Measurements from ENCODE around the gene MTERF4.

Gene MTERF4

GRCh38 chr2:241064802-241065354 lies 37.2 kb downstream of the MTERF4 start:
- Histone ChIP-seq H3K9me2 (replicated peaks; ENCODE audit: low read depth, low read length) (no peaks in the 10 kb centered on the region), H3K9ac (ENCODE audit: low read depth, low read length, poor library complexity, severe bottlenecking) (no peak overlapping the region), H3F3A (ENCODE audit: low read depth) (no peaks in the 10 kb centered on the region), H3K79me2 (ENCODE audit: insufficient read depth, low read length) (no peaks in the 10 kb centered on the region), H4K20me1 (ENCODE audit: insufficient read depth, low read length, poor library complexity, severe bottlenecking) (no peaks in the 10 kb centered on the region), H3K4me2 (ENCODE audit: low read depth, low read length, poor library complexity, severe bottlenecking) (no peak overlapping the region), H3K27me3 (ENCODE audit: insufficient read depth, low read length, poor library complexity, severe bottlenecking) (no peaks in the 10 kb centered on the region), H2AFZ (ENCODE audit: low read length) (no peak overlapping the region), H3K36me3 (ENCODE audit: insufficient read depth, low read length) (no peaks in the 10 kb centered on the region), H3K9me3 (ENCODE audit: insufficient read depth, low read depth, low read length) (no peaks in the 10 kb centered on the region), H3K4me1 (ENCODE audit: insufficient read depth, low read length, poor library complexity, severe bottlenecking) (no peaks in the 10 kb centered on the region), H3K4me3 (ENCODE audit: low read length, poor library complexity, severe bottlenecking) (no peak overlapping the region)
- TF ChIP-seq EZH2phosphoT487 (IDR thresholded peaks at IDR 0.05; ENCODE audit: borderline replicate concordance) (no peak), CTCF (conservative IDR thresholded peaks at IDR 0.05; ENCODE audit: low read length) (no peak)

GRCh38 chr2:241064008-241064801 lies 37.9 kb downstream of the MTERF4 start:
- no peaks in the 10 kb centered on the region for H3F3A ChIP-seq (ENCODE audit: low read depth)
- no peaks in the 10 kb centered on the region for H3K4me1 ChIP-seq (ENCODE audit: insufficient read depth, low read length, poor library complexity, severe bottlenecking)
- H3K36me3 ChIP-seq (ENCODE audit: insufficient read depth, low read length): no peaks in the 10 kb centered on the region
- H3K79me2 ChIP-seq (ENCODE audit: insufficient read depth, low read length): no peaks in the 10 kb centered on the region
- TF ChIP-seq EZH2phosphoT487 (IDR thresholded peaks at IDR 0.05; ENCODE audit: borderline replicate concordance) (no peak), CTCF (conservative IDR thresholded peaks at IDR 0.05; ENCODE audit: low read length) (no peak)
- H3K9me3 ChIP-seq (ENCODE audit: insufficient read depth, low read depth, low read length): no peaks in the 10 kb centered on the region
- no peaks in the 10 kb centered on the region for H3K9me2 ChIP-seq (replicated peaks; ENCODE audit: low read depth, low read length)
- H3K27me3 ChIP-seq (ENCODE audit: insufficient read depth, low read length, poor library complexity, severe bottlenecking): no peaks in the 10 kb centered on the region
- no peak overlapping the region for H3K9ac ChIP-seq (ENCODE audit: low read depth, low read length, poor library complexity, severe bottlenecking)
- H3K4me2 ChIP-seq (ENCODE audit: low read depth, low read length, poor library complexity, severe bottlenecking): no peak overlapping the region
- no peaks in the 10 kb centered on the region for H4K20me1 ChIP-seq (ENCODE audit: insufficient read depth, low read length, poor library complexity, severe bottlenecking)
- no peak overlapping the region for H3K4me3 ChIP-seq (ENCODE audit: low read length, poor library complexity, severe bottlenecking)
- H2AFZ ChIP-seq (ENCODE audit: low read length): no peak overlapping the region

GRCh38 chr2:241063587-241063986 lies 38.5 kb downstream of the MTERF4 start:
- Histone ChIP-seq H2AFZ (ENCODE audit: low read length) (no peak overlapping the region), H3K4me2 (ENCODE audit: low read depth, low read length, poor library complexity, severe bottlenecking) (no peak overlapping the region), H3K4me1 (ENCODE audit: insufficient read depth, low read length, poor library complexity, severe bottlenecking) (no peaks in the 10 kb centered on the region), H3K36me3 (ENCODE audit: insufficient read depth, low read length) (no peaks in the 10 kb centered on the region), H3K27me3 (ENCODE audit: insufficient read depth, low read length, poor library complexity, severe bottlenecking) (no peaks in the 10 kb centered on the region), H3K9ac (ENCODE audit: low read depth, low read length, poor library complexity, severe bottlenecking) (no peak overlapping the region), H3K9me3 (ENCODE audit: insufficient read depth, low read depth, low read length) (no peaks in the 10 kb centered on the region), H3K9me2 (replicated peaks; ENCODE audit: low read depth, low read length) (no peaks in the 10 kb centered on the region), H3K79me2 (ENCODE audit: insufficient read depth, low read length) (no peaks in the 10 kb centered on the region), H3K4me3 (ENCODE audit: low read length, poor library complexity, severe bottlenecking) (no peak overlapping the region), H3F3A (ENCODE audit: low read depth) (no peaks in the 10 kb centered on the region), H4K20me1 (ENCODE audit: insufficient read depth, low read length, poor library complexity, severe bottlenecking) (no peaks in the 10 kb centered on the region)
- no peak for TF ChIP-seq CTCF (conservative IDR thresholded peaks at IDR 0.05; ENCODE audit: low read length)
